Measurements from ENCODE around the gene PTPRJ.

PTPRJ gene

DNA sequence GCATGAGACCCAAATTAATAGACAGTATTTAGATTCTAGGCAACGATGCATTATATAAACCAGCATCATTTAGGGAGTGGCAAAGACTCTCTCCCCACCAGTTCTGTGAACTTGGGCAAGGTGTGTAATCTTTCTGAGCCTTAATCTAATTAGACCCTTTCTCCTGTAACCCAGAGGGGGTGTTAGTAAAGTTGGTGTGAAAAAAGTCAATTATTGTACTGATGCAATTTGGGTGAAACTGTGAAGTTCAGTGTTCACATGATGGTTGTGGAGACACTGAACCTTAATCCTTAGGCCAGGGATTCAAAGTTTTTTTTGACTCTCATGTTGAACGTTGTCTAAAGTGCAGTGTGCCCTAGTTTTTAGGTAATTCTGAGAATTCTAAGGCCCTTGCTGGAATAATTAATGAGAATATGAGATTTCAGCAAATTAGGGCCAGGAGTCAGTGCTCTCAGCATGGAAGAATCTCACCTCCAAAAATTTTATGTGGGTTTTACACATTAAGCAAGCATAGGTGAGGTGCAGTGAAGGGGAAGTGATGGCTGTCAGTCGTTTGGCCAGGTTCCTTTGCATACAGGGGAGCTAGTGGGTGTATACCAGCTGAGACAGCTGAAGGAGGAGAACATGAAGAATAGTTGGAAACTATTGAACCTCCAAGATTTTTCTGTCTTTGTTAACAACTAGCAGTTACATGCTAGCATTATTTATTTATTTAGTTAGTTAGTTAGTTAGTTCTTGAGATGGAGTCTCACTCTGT lies 94.2 kb downstream of the PTPRJ start:
- DNase-seq: no peak

GRCh38 chr11:48075637-48076036 lies 95.3 kb downstream of the PTPRJ start:
- DNase-seq: no peak

DNA sequence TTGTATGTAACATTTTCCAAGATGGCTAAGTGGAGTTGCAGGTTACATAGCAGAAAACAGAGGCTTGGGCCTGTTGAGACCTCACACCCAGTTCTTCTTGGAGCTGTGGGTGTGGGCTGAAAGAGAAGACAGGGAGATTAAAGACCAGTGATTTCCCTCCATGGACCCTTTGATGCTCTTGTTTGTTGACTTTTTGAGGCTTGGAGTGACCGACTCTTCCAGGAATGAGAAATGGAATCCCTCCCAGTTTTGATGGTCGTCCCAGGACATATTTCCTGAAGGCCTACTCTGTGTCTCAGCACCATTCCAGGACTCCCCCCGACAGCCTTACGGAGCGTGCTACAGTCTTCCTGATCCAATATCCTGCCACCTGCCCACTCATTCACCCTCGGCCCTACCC lies 96.9 kb downstream of the PTPRJ start:
- no peak for DNase-seq

- DNase-seq: no peak
Observed at GRCh38 chr11:48078689-48079088, 98.3 kb downstream of the PTPRJ start.

- no peak for DNase-seq
Observed at GRCh38 chr11:48079596-48079995, 99.2 kb downstream of the PTPRJ start.

DNA sequence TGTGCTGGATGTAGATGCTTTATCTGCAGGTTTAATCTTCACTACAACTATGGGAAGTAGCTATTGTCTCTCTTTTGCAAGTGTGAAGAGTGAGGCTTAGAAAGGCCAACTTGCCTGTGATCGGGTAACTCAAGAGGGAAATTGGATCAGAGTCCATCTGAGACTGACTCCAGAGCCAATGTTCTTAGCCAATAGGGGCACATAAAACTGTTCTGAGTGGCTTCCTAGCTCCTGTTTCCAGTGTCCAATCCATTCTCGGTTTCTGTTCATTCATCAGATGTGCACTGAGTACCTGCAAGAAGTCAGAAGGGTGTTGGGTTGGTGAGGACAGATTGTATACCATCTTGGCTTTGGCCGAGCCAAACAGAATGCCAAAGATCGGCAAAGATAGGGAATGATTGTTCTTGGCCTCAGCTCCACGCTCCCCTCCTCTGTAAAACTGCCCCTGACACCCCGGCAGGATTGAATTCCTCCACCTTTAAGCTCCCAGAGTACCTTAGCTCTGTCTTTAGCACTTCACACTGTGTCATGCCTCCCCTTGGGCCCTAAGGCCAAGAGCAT lies 100.0 kb downstream of the PTPRJ start:
- DNase-seq: no peak

- no peak for DNase-seq
Observed at GRCh38 chr11:48081151-48082010, 101.0 kb downstream of the PTPRJ start.

DNA sequence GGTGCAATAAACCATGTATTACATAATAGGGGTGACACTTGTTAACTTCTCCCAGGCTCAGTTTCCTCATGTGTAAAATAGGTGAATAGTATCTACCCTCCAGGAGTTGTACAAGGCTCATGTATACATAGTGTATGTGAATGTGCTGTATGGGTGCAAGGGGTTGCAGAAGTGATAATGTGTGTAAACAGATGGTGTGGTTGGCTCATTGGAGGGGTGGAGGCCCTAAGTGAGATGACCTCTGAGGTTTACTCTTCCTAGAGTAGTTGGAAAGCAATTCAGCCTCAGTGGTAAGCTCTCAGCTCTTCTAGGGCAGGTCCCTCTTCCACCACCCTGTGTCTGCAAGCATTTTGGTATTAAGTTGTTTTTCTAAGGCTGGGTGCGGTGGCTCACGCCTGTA lies 102.4 kb downstream of the PTPRJ start:
- DNase-seq: no peak

GRCh38 chr11:48083421-48083820 lies 103.1 kb downstream of the PTPRJ start:
- DNase-seq: no peak

- no peak for DNase-seq
Observed at GRCh38 chr11:48085688-48086087, 105.3 kb downstream of the PTPRJ start.

DNA sequence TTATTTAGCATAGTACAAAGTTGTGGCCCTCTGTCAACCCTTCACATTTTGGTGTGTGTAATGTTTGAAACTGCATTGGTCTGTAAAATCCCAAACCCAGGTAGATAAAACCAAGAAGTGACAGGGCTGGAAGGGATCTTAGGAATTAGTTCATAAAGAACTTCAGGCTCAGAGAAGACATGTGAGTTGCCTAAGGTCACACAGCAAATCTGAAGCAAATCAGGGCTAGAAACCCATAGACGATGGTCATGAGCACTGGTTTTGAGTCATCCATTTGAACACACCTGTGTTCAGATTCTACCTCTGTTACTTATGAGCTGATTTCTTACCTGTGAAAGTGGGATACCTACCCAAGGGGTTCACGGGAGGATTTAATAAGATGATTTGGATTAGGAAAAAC lies 107.1 kb downstream of the PTPRJ start:
- no peak for DNase-seq

DNA sequence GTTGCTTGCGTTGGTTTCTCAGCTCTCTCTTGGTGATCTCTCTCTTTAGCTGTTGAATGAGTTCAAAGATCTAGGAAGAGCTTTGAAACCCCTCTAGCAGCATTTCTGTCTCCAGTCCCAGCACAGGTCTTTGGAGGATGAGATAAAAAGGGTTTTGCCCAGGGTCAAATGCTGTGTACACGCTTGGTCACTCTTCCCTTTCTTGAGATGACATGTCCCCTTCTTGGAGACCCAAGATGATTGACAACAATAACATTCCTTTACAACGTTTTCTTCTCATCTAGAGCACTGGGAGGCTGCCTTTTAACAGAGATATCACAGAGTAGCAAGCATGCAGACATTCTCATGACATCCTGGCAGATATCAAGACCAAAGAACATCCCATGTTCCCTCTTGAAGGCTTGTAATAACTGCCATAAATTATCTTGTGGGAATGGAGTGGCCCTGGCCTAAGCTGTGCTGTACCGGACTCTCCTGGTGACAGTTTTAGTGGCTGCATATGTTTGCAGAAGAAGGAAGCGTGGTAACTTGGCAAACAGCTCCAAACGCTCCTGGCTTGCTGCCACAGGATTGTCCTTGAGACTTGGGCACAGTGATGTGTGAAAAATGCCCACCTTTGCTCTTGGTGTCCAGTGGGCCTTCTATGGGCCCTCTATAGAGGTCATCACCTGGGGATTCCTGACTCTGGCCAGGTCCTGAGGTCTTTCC lies 107.8 kb downstream of the PTPRJ start:
- DNase-seq: no peak

- no peak for DNase-seq
Observed at GRCh38 chr11:48088682-48089050, 108.3 kb downstream of the PTPRJ start.

- DNase-seq: no peak
Observed at GRCh38 chr11:48090174-48090573, 109.8 kb downstream of the PTPRJ start.

- DNase-seq: no peak
Observed at GRCh38 chr11:48091426-48092102, 111.2 kb downstream of the PTPRJ start.

DNA sequence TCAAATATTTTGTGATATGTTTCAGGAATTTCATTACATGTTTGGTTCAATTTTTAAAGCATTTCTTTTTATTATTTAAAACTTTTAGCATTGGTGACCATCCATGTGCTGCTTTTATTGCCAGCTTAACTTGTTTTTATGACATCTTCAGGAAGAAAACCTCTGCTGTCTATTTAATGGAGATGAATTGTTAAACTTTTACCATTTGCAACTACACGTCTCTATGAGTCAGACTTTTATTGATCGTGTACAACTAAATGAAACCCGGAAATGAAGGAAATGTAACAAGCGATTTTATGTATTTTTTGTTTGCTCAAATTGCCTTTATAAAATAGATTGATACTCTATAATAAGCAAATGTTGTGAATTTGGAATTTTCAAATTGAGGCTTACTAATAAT lies 113.0 kb downstream of the PTPRJ start:
- no peak for DNase-seq

GRCh38 chr11:48093795-48094642 lies 113.7 kb downstream of the PTPRJ start:
- no peak for DNase-seq

DNA sequence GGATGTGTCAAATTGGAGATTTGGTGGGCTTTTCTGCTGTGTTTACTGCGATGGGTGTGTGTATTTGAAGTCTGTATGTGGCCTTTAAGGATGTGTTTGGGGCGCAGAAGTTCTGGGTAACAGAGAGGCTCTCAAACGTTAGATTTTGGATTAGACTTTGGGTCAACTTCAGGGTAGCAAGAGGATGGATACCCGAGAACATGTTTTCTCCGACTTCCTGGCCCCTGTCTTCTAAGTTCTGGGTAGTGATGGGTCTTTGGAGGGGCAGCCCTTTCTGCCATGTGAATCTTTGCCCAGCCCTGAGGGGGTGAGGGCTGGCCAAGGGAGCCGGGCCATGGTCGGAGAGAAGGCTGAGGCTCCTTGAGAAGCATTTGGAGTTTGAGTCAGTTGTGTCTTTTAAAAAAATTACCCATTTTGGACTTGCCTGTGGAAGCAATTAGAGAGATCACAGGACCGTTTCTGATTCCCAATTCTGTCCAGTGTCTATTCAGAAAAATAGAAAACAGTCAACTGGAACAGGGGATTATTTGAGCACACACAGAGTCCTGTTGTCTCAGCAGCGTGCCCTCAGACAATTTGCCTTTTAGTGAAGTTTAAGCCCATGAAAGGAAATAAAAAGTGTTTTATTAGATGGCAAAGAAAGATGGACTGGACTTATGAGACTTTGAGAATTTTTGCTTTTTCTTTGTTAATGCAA lies 114.4 kb downstream of the PTPRJ start:
- no peak for DNase-seq

- no peak for DNase-seq
Observed at GRCh38 chr11:48095779-48096470, 115.6 kb downstream of the PTPRJ start.

Data from amniotic stem cell (primary cell).